ENCODE results near the gene PKP3. TPM values are rescaled to one million over a fixed set of nuclear protein-coding genes. Genes with fewer than 3 reads are reported as not detected.

PKP3 gene
- total and polyA plus RNA-seq, 9 of the 15 experiments (the other 6 are each of a cell fraction or from before 2014, with no cell fraction given) = 0.11 to 110 (median 30.7) TPM

- TF ChIP-seq USF1 (CRISPR knock-in tag; IDR thresholded peaks at IDR 0.05) (peak; percentile 81), ZNF143 (CRISPR knock-in tag; IDR thresholded peaks at IDR 0.05) (peak; percentile 50; the same call in 1 of the 2 replicates), FOXA3 (CRISPR knock-in tag; conservative IDR thresholded peaks at IDR 0.05 in 1 of 2, IDR thresholded peaks at IDR 0.05 in 1 of 2) (no peak; a peak in 2 of 4 replicates), SMARCA4 (IDR thresholded peaks at IDR 0.05) (0 out of 2 replicates have a peak, but pooled peaks have one; percentile 29), TEAD4 (IDR thresholded peaks at IDR 0.05; ENCODE audit: low read length) (peak; percentile 61), TEAD4 (CRISPR knock-in tag; IDR thresholded peaks at IDR 0.05; ENCODE audit: borderline replicate concordance) (peak; percentile 84; the same call in 1 of the 2 replicates), ZBTB7A (IDR thresholded peaks at IDR 0.05; ENCODE audit: borderline replicate concordance, control insufficient read depth, low read depth, low read length) (peak; percentile 85), MAX (CRISPR knock-in tag; IDR thresholded peaks at IDR 0.05) (peak; percentile 97), CTCF (IDR thresholded peaks at IDR 0.05 in 2 of 3, conservative IDR thresholded peaks at IDR 0.05 in 1 of 3; ENCODE audit: insufficient read depth in 2 of 3, low read depth in 1 of 3, low read length in 3 of 3) (peak; percentile 23 to 41 (median 34); a peak in 2 of 6 replicates), ZNF592 (IDR thresholded peaks at IDR 0.05) (peak; percentile 78), PYGO2 (tag; IDR thresholded peaks at IDR 0.05) (0 out of 2 replicates have a peak, but pooled peaks have one; percentile 34), E2F1 (CRISPR knock-in tag; IDR thresholded peaks at IDR 0.05) (peak; percentile 56; the same call in 1 of the 2 replicates), USF2 (CRISPR knock-in tag; IDR thresholded peaks at IDR 0.05) (peak; percentile 47), BCOR (IDR thresholded peaks at IDR 0.05) (0 out of 2 replicates have a peak, but pooled peaks have one; percentile 47), JUN (IDR thresholded peaks at IDR 0.05; ENCODE audit: borderline replicate concordance, low read depth, low read length) (peak; percentile 20; the same call in 1 of the 2 replicates), JUN (CRISPR knock-in tag; IDR thresholded peaks at IDR 0.05; ENCODE audit: borderline replicate concordance) (peak; percentile 66), FOXK2 (conservative IDR thresholded peaks at IDR 0.05 in 1 of 2, IDR thresholded peaks at IDR 0.05 in 1 of 2; ENCODE audit: low read depth in 2 of 2) (peak; percentile 77 to 89)
Measured at GRCh38 chr11:450809-451451, 56.9 kb downstream of the PKP3 start (continued).

Data from K562 (cell line).